ENCODE measurements around the gene FNIP2. TPM values are rescaled to one million over a fixed set of nuclear protein-coding genes. Genes with fewer than 3 reads are reported as not detected.
"Not testable (repeated sequence)": the region's sequence is repeated elsewhere in the genome, so short reads cannot be mapped to it uniquely, and the experiment has no call there.

FNIP2 gene
- polyA plus RNA-seq, 1 experiment = 14.8 TPM

DNA sequence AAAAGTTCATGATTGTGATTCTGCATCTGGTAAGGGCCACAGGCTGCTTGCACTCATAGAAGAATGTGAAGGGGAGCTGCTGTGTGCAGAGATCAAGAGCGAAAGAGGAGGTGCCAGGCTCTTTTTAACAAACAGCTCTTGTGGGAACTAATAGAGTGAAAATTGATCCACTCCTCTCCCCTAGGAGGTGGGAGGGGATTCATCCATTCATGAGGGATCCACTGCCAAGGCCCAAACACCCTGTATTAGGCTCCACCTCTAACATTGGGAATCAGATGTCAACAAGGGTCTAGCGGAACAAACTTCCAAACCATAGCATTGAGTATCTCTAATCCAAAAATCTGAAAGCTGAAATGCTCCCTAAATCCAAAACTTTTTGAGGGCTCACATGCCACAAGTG is 29.2 kb upstream of the FNIP2 start:
- no peak for DNase-seq (ENCODE audit: low read depth)
- H3K27me3 ChIP-seq (ENCODE audit: control insufficient read depth, insufficient read depth, low read length) = no peaks in the 10 kb centered on the region
- no peak overlapping the region for H3K4me3 ChIP-seq (ENCODE audit: low read depth, low read length)
- TF ChIP-seq, protein P1, sequence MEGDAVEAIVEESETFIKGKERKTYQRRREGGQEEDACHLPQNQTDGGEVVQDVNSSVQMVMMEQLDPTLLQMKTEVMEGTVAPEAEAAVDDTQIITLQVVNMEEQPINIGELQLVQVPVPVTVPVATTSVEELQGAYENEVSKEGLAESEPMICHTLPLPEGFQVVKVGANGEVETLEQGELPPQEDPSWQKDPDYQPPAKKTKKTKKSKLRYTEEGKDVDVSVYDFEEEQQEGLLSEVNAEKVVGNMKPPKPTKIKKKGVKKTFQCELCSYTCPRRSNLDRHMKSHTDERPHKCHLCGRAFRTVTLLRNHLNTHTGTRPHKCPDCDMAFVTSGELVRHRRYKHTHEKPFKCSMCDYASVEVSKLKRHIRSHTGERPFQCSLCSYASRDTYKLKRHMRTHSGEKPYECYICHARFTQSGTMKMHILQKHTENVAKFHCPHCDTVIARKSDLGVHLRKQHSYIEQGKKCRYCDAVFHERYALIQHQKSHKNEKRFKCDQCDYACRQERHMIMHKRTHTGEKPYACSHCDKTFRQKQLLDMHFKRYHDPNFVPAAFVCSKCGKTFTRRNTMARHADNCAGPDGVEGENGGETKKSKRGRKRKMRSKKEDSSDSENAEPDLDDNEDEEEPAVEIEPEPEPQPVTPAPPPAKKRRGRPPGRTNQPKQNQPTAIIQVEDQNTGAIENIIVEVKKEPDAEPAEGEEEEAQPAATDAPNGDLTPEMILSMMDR (IDR thresholded peaks at IDR 0.05; ENCODE audit: insufficient read depth, low read depth, low read length) = no peak
- CTCF ChIA-PET = interaction anchor here (1.0 kb wide), 1 partner anchor 112 kb away, joined by 3 read pairs; no protein-coding TSS in a partner anchor
- POLR2A ChIA-PET = no interaction called here
- H3K36me3 ChIP-seq (ENCODE audit: control insufficient read depth, insufficient read depth, low read length) = no peaks in the 10 kb centered on the region

DNA sequence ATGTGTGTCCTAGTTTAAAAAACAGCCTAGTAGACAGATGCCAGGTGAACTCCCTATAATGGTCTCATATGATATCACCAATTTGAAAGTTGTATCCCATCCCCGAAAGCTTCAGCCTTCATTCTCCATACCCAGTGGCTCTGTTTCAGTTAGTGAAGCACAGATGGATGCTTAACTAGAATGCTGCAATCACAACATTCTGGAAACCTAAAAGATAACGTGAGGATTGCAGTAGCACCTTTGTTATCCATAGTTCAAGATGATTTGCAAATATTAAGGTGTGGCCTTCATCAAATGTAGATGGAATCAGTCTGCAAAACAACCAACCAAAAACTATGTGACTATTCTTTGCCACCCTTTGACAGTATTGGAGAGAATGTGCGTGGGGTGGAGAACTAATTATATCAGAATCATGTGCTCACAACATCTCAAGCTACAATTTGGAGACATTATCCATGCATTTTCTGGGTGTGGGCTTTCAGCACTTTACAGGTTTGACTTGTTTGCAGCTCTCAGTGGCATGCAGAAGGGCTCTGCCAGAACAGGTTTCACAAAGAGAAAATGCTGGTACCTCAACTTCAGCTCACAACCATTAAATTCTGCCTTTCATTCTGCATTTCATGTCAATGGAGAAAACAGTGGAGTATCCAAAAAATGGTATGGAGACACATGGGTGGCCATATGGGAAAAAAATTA is 27.4 kb upstream of the FNIP2 start:
- Histone ChIP-seq H3K27me3 (ENCODE audit: control insufficient read depth, insufficient read depth, low read length) (no peaks in the 10 kb centered on the region), H3K36me3 (ENCODE audit: control insufficient read depth, insufficient read depth, low read length) (no peaks in the 10 kb centered on the region), H3K4me3 (ENCODE audit: low read depth, low read length) (no peak overlapping the region)
- TF ChIP-seq, protein P1 (IDR thresholded peaks at IDR 0.05; ENCODE audit: insufficient read depth, low read depth, low read length) = no peak
- POLR2A ChIA-PET = no interaction called here
- DNase-seq (ENCODE audit: low read depth) = no peak
- CTCF ChIA-PET = interaction anchor here (1.0 to 1.6 kb wide), 2 partner anchors 11 to 115 kb away, joined by 3 read pairs; no protein-coding TSS in a partner anchor

DNA sequence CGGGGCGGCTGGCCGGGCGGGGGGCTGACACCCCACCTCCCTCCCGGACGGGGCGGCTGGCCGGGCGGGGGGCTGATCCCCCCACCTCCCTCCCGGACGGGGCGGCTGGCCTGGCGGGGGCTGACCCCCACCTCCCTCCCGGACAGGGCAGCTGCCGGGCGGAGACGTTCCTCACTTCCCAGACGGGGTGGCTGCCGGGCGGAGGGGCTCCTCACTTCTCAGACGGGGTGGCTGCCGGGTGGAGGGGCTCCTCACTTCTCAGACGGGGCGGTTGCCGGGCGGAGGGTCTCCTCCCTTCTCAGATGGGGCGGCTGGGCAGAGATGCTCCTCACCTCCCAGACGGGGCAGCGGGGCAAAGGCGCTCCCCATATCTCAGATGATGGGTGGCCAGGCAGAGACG is 22.3 kb upstream of the FNIP2 start:
- DNase-seq (ENCODE audit: low read depth); CTCF ChIA-PET; H3K36me3 ChIP-seq (ENCODE audit: control insufficient read depth, insufficient read depth, low read length); H3K4me3 ChIP-seq (ENCODE audit: low read depth, low read length); H3K27me3 ChIP-seq (ENCODE audit: control insufficient read depth, insufficient read depth, low read length); POLR2A ChIA-PET: not testable (repeated sequence)

DNA sequence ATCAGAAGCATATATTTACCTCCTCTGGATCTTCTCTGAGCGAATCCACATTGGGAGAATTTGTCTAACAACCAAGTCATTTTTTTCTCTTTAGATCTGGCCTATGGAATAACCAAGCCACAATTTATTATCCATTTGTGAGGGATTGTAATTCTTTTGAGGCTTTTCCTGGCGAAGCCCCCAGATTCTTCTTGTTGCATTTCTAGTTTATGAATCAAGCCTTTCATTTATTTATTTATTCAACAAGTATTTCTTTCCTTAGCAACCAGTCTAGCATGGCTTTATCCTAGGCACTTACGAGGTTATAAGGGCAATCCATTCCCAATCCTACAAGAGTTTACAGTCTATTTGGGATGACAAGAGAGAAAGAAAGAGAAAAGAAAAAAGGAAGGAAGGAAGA is 18.4 kb upstream of the FNIP2 start:
- peak; percentile 94 for DNase-seq (ENCODE audit: low read depth)
- POLR2A ChIA-PET = no interaction called here
- Histone ChIP-seq H3K27me3 (ENCODE audit: control insufficient read depth, insufficient read depth, low read length) (no peaks in the 10 kb centered on the region), H3K36me3 (ENCODE audit: control insufficient read depth, insufficient read depth, low read length) (no peaks in the 10 kb centered on the region), H3K4me3 (ENCODE audit: low read depth, low read length) (no peak overlapping the region)
- TF ChIP-seq, protein P1 (IDR thresholded peaks at IDR 0.05; ENCODE audit: insufficient read depth, low read depth, low read length) = no peak
- CTCF ChIA-PET = no interaction called here

DNA sequence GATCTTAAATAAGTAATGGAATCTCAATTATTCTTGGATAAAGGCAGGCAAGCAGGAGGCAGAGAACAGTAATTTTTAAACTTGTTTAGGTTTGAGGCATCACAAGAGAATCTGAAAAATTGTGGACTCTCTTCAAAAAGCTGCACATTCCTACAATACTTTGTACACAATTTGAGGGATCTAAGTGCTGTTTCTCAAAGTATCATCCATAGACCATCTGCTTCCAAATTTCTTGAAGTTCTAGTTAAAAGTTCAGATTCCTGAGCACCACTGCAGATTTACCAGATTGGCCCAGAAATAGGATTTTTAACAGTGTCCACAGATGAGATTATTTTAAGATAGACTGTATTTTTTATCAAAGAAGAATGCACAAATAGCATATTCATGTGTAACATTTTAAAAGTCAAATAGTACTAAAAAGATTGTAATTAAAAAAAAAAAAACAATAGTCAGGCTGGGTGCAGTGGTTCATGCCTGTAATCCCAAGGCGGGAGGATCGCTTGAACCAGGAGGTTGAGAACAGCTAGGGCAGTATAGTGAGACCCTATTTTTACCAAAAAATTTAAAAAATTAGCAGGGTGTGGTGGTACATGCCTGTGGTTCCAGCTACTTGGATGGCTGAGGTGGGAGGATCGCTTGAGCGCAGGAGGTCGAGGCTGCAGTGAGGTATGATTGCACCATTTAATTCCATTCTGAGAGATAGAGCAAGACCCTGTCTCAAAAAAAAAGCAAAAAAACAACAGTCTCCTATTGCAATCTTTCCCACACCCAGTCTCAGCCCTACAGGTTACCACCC is 14.2 kb upstream of the FNIP2 start:
- Histone ChIP-seq H3K4me3 (ENCODE audit: low read depth, low read length) (no peak overlapping the region), H3K36me3 (ENCODE audit: control insufficient read depth, insufficient read depth, low read length) (no peaks in the 10 kb centered on the region), H3K27me3 (ENCODE audit: control insufficient read depth, insufficient read depth, low read length) (no peaks in the 10 kb centered on the region)
- POLR2A ChIA-PET = interaction anchor here (0.7 kb wide), 1 partner anchor 534 kb away, joined by 10 read pairs; no protein-coding TSS in a partner anchor
- CTCF ChIA-PET = no interaction called here
- peak; percentile 91 for DNase-seq (ENCODE audit: low read depth)
- TF ChIP-seq, protein P1 (IDR thresholded peaks at IDR 0.05; ENCODE audit: insufficient read depth, low read depth, low read length) = no peak

DNA sequence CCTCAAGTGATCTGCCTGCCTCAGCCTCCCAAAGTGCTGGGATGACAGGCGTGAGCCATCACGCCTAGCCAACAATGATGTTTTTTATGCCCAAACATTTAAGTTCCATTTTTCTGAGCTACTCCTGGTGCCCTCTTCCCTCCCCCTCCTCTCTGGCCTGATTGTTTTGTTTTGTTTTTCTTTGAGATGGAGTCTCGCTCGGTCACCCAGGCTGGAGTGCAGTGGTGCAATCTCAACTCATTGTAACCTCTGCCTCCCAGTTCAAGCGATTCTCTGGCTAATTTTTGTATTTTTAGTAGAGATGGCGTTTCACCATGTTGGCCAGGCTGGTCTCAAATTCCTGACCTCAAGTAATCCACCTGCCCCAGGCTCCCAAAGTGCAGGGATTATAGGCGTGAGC is 13.0 kb upstream of the FNIP2 start:
- H3K4me3 ChIP-seq (ENCODE audit: low read depth, low read length); H3K27me3 ChIP-seq (ENCODE audit: control insufficient read depth, insufficient read depth, low read length); POLR2A ChIA-PET; DNase-seq (ENCODE audit: low read depth); H3K36me3 ChIP-seq (ENCODE audit: control insufficient read depth, insufficient read depth, low read length): not testable (repeated sequence)
- CTCF ChIA-PET = interaction anchor here (0.6 kb wide), 1 partner anchor 66 kb away, joined by 3 read pairs; no protein-coding TSS in a partner anchor
